Endothelial cell of umbilical vein (primary cell): ENCODE results near the gene MRAS. TPM values are rescaled to one million over a fixed set of nuclear protein-coding genes. Genes with fewer than 3 reads are reported as not detected.

Source experiments
- BruUV-seq: library from RNA; stranded (reverse); fragments of 400-500 nt; replicated peaks from 2 replicates; lab custom pipeline; 2021; lab: Mats Ljungman, UMichigan
- CTCF ChIA-PET: fragments of 300-600, 350-600 bp; sonication (Branson Sonifier 250); formaldehyde crosslinking; loops from one replicate; lab custom pipeline; 2021; ENCODE audit warnings: antibody characterized with exemption, inconsistent platforms; lab: Charles Lee
- POLR2A ChIA-PET: fragments of 300-600, 350-600 bp; sonication (Branson Sonifier 250); formaldehyde crosslinking; loops from one replicate; lab custom pipeline; 2021; ENCODE audit warnings: antibody characterized with exemption, inconsistent platforms; lab: Charles Lee
- DNase-seq: peaks from one replicate; pipeline ENCODE4 v3.0.0-alpha.2; 2011; ENCODE audit warnings: low read depth, low spot score
- FAIRE-seq: peaks from 2 replicates; lab custom pipeline; 2011; peaks lifted over from hg19 to GRCh38; lab: Jason Lieb, UNC
- H2AFZ ChIP-seq: 2 replicates; pipeline ENCODE4 v1.6.0; 2012; ENCODE audit warnings: low read depth, low read length, control low read depth, inconsistent platforms
- H3K27ac ChIP-seq: 2 replicates; pipeline ENCODE4 v1.5.1; 2011; ENCODE audit warnings: low read depth, mild to moderate bottlenecking, control low read depth, low read length, moderate library complexity; ENCODE audit not compliant: insufficient read depth
- H3K27me3 ChIP-seq, 2 experiments: 2 replicates each; pipeline versions ENCODE4 v1.6.0 to v1.6.1; 2011; ENCODE audit warnings: low read length in 2 of 2, mixed read lengths in 1 of 2; ENCODE audit not compliant: control insufficient read depth in 2 of 2, insufficient read depth in 2 of 2
- H3K36me3 ChIP-seq, 2 experiments: 2 replicates in 1 of 2; 3 replicates in 1 of 2; pipeline ENCODE4 v1.5.1; 2011; ENCODE audit warnings: low read length in 2 of 2, mild to moderate bottlenecking in 1 of 2, moderate library complexity in 1 of 2; ENCODE audit not compliant: control insufficient read depth in 2 of 2, insufficient read depth in 2 of 2; ENCODE audit errors: extremely low read depth in 1 of 2
- H3K4me1 ChIP-seq: 3 replicates; pipeline ENCODE4 v1.5.1; 2011; ENCODE audit warnings: mild to moderate bottlenecking, low read length; ENCODE audit not compliant: control insufficient read depth, insufficient read depth; ENCODE audit errors: extremely low read depth
- H3K4me2 ChIP-seq: 2 replicates; pipeline ENCODE4 v1.6.1; 2011; ENCODE audit warnings: low read length, control low read depth, mixed read lengths; ENCODE audit not compliant: insufficient read depth
- H3K4me3 ChIP-seq, 3 experiments: fragments of 200-600 bp in 1 of 3; sonication (generic), shearing (Covaris generic) in 1 of 3; replicated peaks in 1 of 3; 2 replicates each; pipeline ENCODE4 v1.5.1; 2011 to 2016; ENCODE audit warnings: control low read depth in 3 of 3, low read length in 3 of 3, mild to moderate bottlenecking in 2 of 3, inconsistent platforms in 1 of 3, low read depth in 1 of 3, moderate library complexity in 1 of 3; ENCODE audit not compliant: insufficient read depth in 1 of 3
- H3K79me2 ChIP-seq: 2 replicates; pipeline ENCODE4 v1.6.0; 2012; ENCODE audit warnings: low read length, inconsistent platforms; ENCODE audit not compliant: control insufficient read depth, insufficient read depth
- H3K9ac ChIP-seq: replicated peaks from 2 replicates; pipeline ENCODE3; 2011; ENCODE audit warnings: low read length, control low read depth; ENCODE audit not compliant: insufficient read depth; ENCODE audit errors: extremely low read depth
- H3K9me1 ChIP-seq: replicated peaks from 3 replicates; pipeline ENCODE4 v1.6.0; 2011; ENCODE audit warnings: mild to moderate bottlenecking, low read length; ENCODE audit not compliant: control insufficient read depth, insufficient read depth; ENCODE audit errors: extremely low read depth
- H3K9me3 ChIP-seq: replicated peaks from 2 replicates; pipeline ENCODE4 v1.5.1; 2012; ENCODE audit warnings: low read length, inconsistent platforms; ENCODE audit not compliant: control insufficient read depth, insufficient read depth
- H4K20me1 ChIP-seq: replicated peaks from 2 replicates; pipeline ENCODE3; 2011; ENCODE audit warnings: mild to moderate bottlenecking, low read length; ENCODE audit not compliant: control insufficient read depth, insufficient read depth; ENCODE audit errors: extremely low read depth
- CTCF ChIP-seq, 2 donors: IDR thresholded peaks; 1 replicate in 1 of 2; 2 replicates in 1 of 2; pipeline ENCODE4 v1.5.1; 2011; ENCODE audit warnings: low read length in 2 of 2, mild to moderate bottlenecking in 2 of 2, moderate library complexity in 2 of 2, control low read depth in 1 of 2, inconsistent platforms in 1 of 2, low read depth in 1 of 2; ENCODE audit not compliant: insufficient read depth in 1 of 2; ENCODE audit errors: extremely low read depth in 1 of 2
- EZH2 ChIP-seq: IDR thresholded peaks from 2 replicates; pipeline ENCODE4 v1.6.1; 2012; ENCODE audit warnings: borderline replicate concordance, low read depth, mild to moderate bottlenecking, moderate library complexity, low read length, inconsistent platforms; ENCODE audit not compliant: severe bottlenecking
- FOS ChIP-seq: IDR thresholded peaks from 2 replicates; pipeline ENCODE4 v1.6.1; 2011; ENCODE audit warnings: mild to moderate bottlenecking, low read length, moderate library complexity, borderline replicate concordance; ENCODE audit not compliant: insufficient read depth
- GATA2 ChIP-seq: IDR thresholded peaks from 2 replicates; pipeline ENCODE4 v1.7.0; 2011; ENCODE audit warnings: low read depth, mild to moderate bottlenecking, moderate library complexity, mixed read lengths, low read length; ENCODE audit not compliant: insufficient read length, insufficient read depth
- JUN ChIP-seq: IDR thresholded peaks from 2 replicates; pipeline ENCODE4 v1.6.1; 2011; ENCODE audit warnings: borderline replicate concordance, low read depth; ENCODE audit not compliant: insufficient read length, insufficient read depth
- MAX ChIP-seq: IDR thresholded peaks from 2 replicates; pipeline ENCODE4 v1.6.1; 2011; ENCODE audit not compliant: insufficient read depth, insufficient read length
- MYC ChIP-seq: IDR thresholded peaks from one replicate; pipeline ENCODE4 v1.6.1; 2011; ENCODE audit warnings: mild to moderate bottlenecking, low read depth, low read length
- POLR2A ChIP-seq: IDR thresholded peaks from 2 replicates; pipeline ENCODE4 v1.6.1; 2012; ENCODE audit warnings: low read depth, mild to moderate bottlenecking, control low read depth, low read length
- POLR2AphosphoS5 ChIP-seq: IDR thresholded peaks from 2 replicates; pipeline ENCODE4 v1.6.1; 2012; ENCODE audit warnings: low read depth, mild to moderate bottlenecking, control low read depth, low read length, moderate library complexity; ENCODE audit not compliant: insufficient read depth
- dilution Hi-C: fragments of 300-500 bp; cut with MboI; formaldehyde crosslinking; loops from one replicate; pipeline ENCODE4 v1.15.0; 2019; ENCODE audit warnings: low sequenced_read_pairs; ENCODE audit not compliant: extremely low pct_ligation_motif_present
- intact Hi-C: fragments of 100-400 bp; cut with micrococcal nuclease; formaldehyde crosslinking; loops from one replicate; pipeline ENCODE4 v1.10.0; 2022
- polyA plus RNA-seq, 4 experiments: library from polyadenylated mRNA; depleted of rRNA in 3 of 4; stranded (reverse) in 3 of 4; unstranded in 1 of 4; fragments of >200 nt; gene quantifications; 2 replicates each; pipeline versions ENCODE4 v1.2.1 to v1.2.3, GENCODE V29; 2011 to 2012; ENCODE audit warnings: missing spikeins in 1 of 4
- total RNA-seq: library from RNA; stranded (reverse); gene quantifications from 2 replicates; pipeline ENCODE4 v1.2.3, GENCODE V29; 2021

Gene MRAS
- total and polyA plus RNA-seq, 2 donors (not counting 3 experiments of a cell fraction or from before 2014, with no cell fraction given), result 14.6 to 16.5 TPM

- no peak overlapping the region for H2AFZ ChIP-seq
- DNase-seq, result no peak
- no peaks in the 10 kb centered on the region for H3K79me2 ChIP-seq
- no peak for FAIRE-seq
- H4K20me1 ChIP-seq, result no peaks in the 10 kb centered on the region
- H3K27me3 ChIP-seq, result no peaks in the 10 kb centered on the region
- CTCF ChIA-PET, result interaction anchor here (0.8 kb wide), 1 partner anchor 11 kb away, joined by 3 read pairs; no protein-coding TSS in a partner anchor
- no peak overlapping the region for H3K4me2 ChIP-seq
- H3K9me1 ChIP-seq, result no peaks in the 10 kb centered on the region
- no TSS peak for BruUV-seq
- POLR2A ChIA-PET, result no interaction called here
- H3K9me3 ChIP-seq, result no peaks in the 10 kb centered on the region
- TF ChIP-seq POLR2AphosphoS5, result no peak
- no peak for TF ChIP-seq EZH2
- TF ChIP-seq MYC, result no peak
- TF ChIP-seq JUN, result no peak
- TF ChIP-seq POLR2A, result no peak
- no peak for TF ChIP-seq GATA2
- TF ChIP-seq FOS, result no peak
- TF ChIP-seq MAX, result no peak
- TF ChIP-seq CTCF (IDR thresholded peaks at IDR 0.05; ENCODE audit: extremely low read depth in 1 of 2, insufficient read depth in 1 of 2, low read depth in 1 of 2, low read length in 2 of 2), result no peak
- H3K27ac ChIP-seq, result no peak overlapping the region
- H3K9ac ChIP-seq, result no peak overlapping the region
- dilution Hi-C loops, result no loop called here
- intact Hi-C loops, result no loop called here
- no peaks in the 10 kb centered on the region for H3K4me1 ChIP-seq
- no peaks in the 10 kb centered on the region for H3K36me3 ChIP-seq
- H3K4me3 ChIP-seq, result no peak overlapping the region
Measured at GRCh38 chr3:138364356-138365252, 16.2 kb downstream of the MRAS start.
